K562 (cell line): ENCODE results near the gene MARK3. TPM values are rescaled to one million over a fixed set of nuclear protein-coding genes. Genes with fewer than 3 reads are reported as not detected.

Experiments
- BRF1 ChIP-seq: IDR thresholded peaks from 3 replicates; pipeline ENCODE4 v1.6.1; 2011; ENCODE audit warnings: borderline replicate concordance, mild to moderate bottlenecking; ENCODE audit not compliant: insufficient read length; ENCODE audit errors: extremely low read depth
- CCNT2 ChIP-seq: IDR thresholded peaks from 2 replicates; pipeline ENCODE4 v1.6.1; 2011; ENCODE audit warnings: borderline replicate concordance, low read depth, mild to moderate bottlenecking, moderate library complexity, mixed read lengths, low read length; ENCODE audit not compliant: insufficient read length; ENCODE audit errors: extremely low read depth
- CHD2 ChIP-seq: IDR thresholded peaks from 2 replicates; pipeline ENCODE4 v1.6.1; 2011; ENCODE audit warnings: low read depth, low read length
- CSDE1 ChIP-seq, 2 experiments: fragments of 450-650 bp; IDR thresholded peaks; 2 replicates each; pipeline ENCODE4 v1.6.1; 2016; ENCODE audit warnings: mild to moderate bottlenecking in 1 of 2
- GATAD2A ChIP-seq: fragments of 450-650 bp; IDR thresholded peaks from 2 replicates; pipeline ENCODE4 v1.6.1; 2017
- HCFC1 ChIP-seq: IDR thresholded peaks from 2 replicates; pipeline ENCODE4 v1.6.1; 2012; ENCODE audit warnings: low read depth, low read length, improper control_type of control experiment
- HDAC1 ChIP-seq, 2 experiments: fragments of 450-650 bp; IDR thresholded peaks; 2 replicates each; pipeline ENCODE4 v1.6.1; 2016 to 2017; ENCODE audit warnings: inconsistent platforms in 1 of 2, mild to moderate bottlenecking in 1 of 2, moderate library complexity in 1 of 2
- MLX ChIP-seq, 2 experiments: fragments of 450-650 bp in 1 of 2; sonication (generic) in 1 of 2; formaldehyde crosslinking; conservative IDR thresholded peaks; 2 replicates each; pipeline versions ENCODE4 v1.4.0 to v1.8.1; 2020 to 2022; ENCODE audit warnings: mild to moderate bottlenecking in 1 of 2, missing genetic modification reagents in 1 of 2
- PHF20 ChIP-seq: fragments of 450-650 bp; IDR thresholded peaks from 2 replicates; pipeline ENCODE4 v1.6.1; 2018; ENCODE audit not compliant: partially characterized antibody
- PRDM10 ChIP-seq: fragments of 450-650 bp; IDR thresholded peaks from 2 replicates; pipeline ENCODE4 v1.6.1; 2018; ENCODE audit not compliant: partially characterized antibody
- THRA ChIP-seq: fragments of 450-650 bp; IDR thresholded peaks from 2 replicates; pipeline ENCODE4 v1.6.1; 2017; ENCODE audit warnings: mild to moderate bottlenecking, moderate library complexity
- TSHZ1 ChIP-seq: fragments of 250-450 bp; sonication (Bioruptor Pico); IDR thresholded peaks from 2 replicates; pipeline ENCODE4 v1.4.0; 2020; ENCODE audit warnings: mild to moderate bottlenecking, moderate library complexity
- ZNF507 ChIP-seq: conservative IDR thresholded peaks from 2 replicates; pipeline ENCODE4 v1.6.1; 2017; ENCODE audit warnings: missing genetic modification characterization, missing compliant biosample characterization
- ZNF699 ChIP-seq: fragments of 250-450 bp; sonication (Bioruptor Pico); IDR thresholded peaks from 2 replicates; pipeline ENCODE4 v1.8.0; 2021; ENCODE audit warnings: mild to moderate bottlenecking, moderate library complexity; ENCODE audit not compliant: insufficient replicate concordance
- ZNF740 ChIP-seq, 3 experiments: fragments of 200-800 bp in 1 of 3; sonication (Bioruptor generic) in 1 of 3; sonication (generic) in 1 of 3; formaldehyde crosslinking in 1 of 3; IDR thresholded peaks; 2 replicates each; pipeline versions ENCODE4 v1.6.1 to v1.8.0; 2016 to 2022; ENCODE audit warnings: mild to moderate bottlenecking in 2 of 3, missing compliant biosample characterization in 2 of 3, missing genetic modification characterization in 2 of 3, missing genetic modification reagents in 1 of 3
- polyA plus RNA-seq, 8 experiments: library from polyadenylated mRNA; depleted of rRNA in 4 of 8; stranded (reverse) in 5 of 8; unstranded in 3 of 8; fragments of >200 nt; fragmentation: Nextera tagmentation in 2 of 8; fragmentation: Illumina TruSeq in 1 of 8; extraction: Ambion mirVana in 2 of 8; extraction: Trizol in 1 of 8; gene quantifications; 2 replicates each; pipeline versions ENCODE4 v1.2.1 to v1.2.3, GENCODE V29; 2011 to 2014; ENCODE audit warnings: inconsistent platforms in 1 of 8, missing spikeins in 1 of 8
- total RNA-seq, 7 experiments: library from RNA; depleted of rRNA in 6 of 7; stranded (reverse); fragments of >200 nt in 6 of 7; fragmentation: Illumina TruSeq in 2 of 7; extraction: Trizol in 2 of 7; gene quantifications; 2 replicates each; pipeline versions ENCODE4 v1.2.1 to v1.2.3, GENCODE V29; 2011 to 2021; ENCODE audit warnings: low replicate concordance in 1 of 7

The MARK3 gene
- total and polyA plus RNA-seq, 9 of the 15 experiments (the other 6 are each of a cell fraction or from before 2014, with no cell fraction given): 10.1 to 68.7 (median 56.3) TPM

GRCh38 chr14:103528587-103529382, 143.6 kb downstream of the MARK3 start, which contains the start of gene TRMT61A (continued):
- TF ChIP-seq PRDM10 (no peak), HDAC1 (IDR thresholded peaks at IDR 0.05) (peak in 1 of 2 experiments; percentile 93; a peak in 2 of 4 replicates), TSHZ1 (CRISPR knock-in tag) (no peak), THRA (no peak), CHD2 (no peak), HCFC1 (peak; percentile 58), CSDE1 (IDR thresholded peaks at IDR 0.05) (no peak), ZNF507 (tag) (no peak), BRF1 (no peak), ZNF740 (CRISPR knock-in tag; IDR thresholded peaks at IDR 0.05) (no peak), ZNF740 (tag; IDR thresholded peaks at IDR 0.05) (peak in 1 of 2 experiments; percentile 68; a peak in 1 of 4 replicates), ZNF699 (CRISPR knock-in tag) (no peak), CCNT2 (peak; percentile 37), MLX (CRISPR knock-in tag; conservative IDR thresholded peaks at IDR 0.05) (no peak), GATAD2A (no peak), PHF20 (peak; percentile 43)
